Esophagus (tissue), 2 donors: ENCODE results near the gene IQSEC1. TPM values are rescaled to one million over a fixed set of nuclear protein-coding genes. Genes with fewer than 3 reads are reported as not detected.

Source experiments
- H3K27ac ChIP-seq, 2 donors: one replicate each; pipeline ENCODE4 v1.5.1; 2013; ENCODE audit warnings: low read depth in 2 of 2, mild to moderate bottlenecking in 2 of 2, inconsistent platforms in 1 of 2, low read length in 1 of 2, moderate library complexity in 1 of 2
- H3K27me3 ChIP-seq, 2 donors: one replicate each; pipeline ENCODE4 v1.6.1; 2013; ENCODE audit warnings: low read length in 2 of 2, control low read depth in 1 of 2, mild to moderate bottlenecking in 1 of 2; ENCODE audit not compliant: insufficient read depth in 2 of 2, control insufficient read depth in 1 of 2
- H3K36me3 ChIP-seq, 2 donors: one replicate each; pipeline ENCODE4 v1.6.1; 2013; ENCODE audit warnings: low read length in 1 of 2; ENCODE audit not compliant: control insufficient read depth in 2 of 2, insufficient read depth in 2 of 2
- H3K4me1 ChIP-seq, 2 donors: one replicate each; pipeline ENCODE4 v1.6.1; 2013; ENCODE audit warnings: low read length in 1 of 2; ENCODE audit not compliant: control insufficient read depth in 2 of 2, insufficient read depth in 2 of 2
- H3K4me3 ChIP-seq, 2 donors: one replicate each; pipeline ENCODE4 v1.5.1; 2013; ENCODE audit warnings: low read length in 2 of 2, mild to moderate bottlenecking in 2 of 2, low read depth in 1 of 2, moderate library complexity in 1 of 2
- H3K9me3 ChIP-seq, 2 donors: one replicate each; pipeline ENCODE4 v1.6.1; 2013; ENCODE audit warnings: mild to moderate bottlenecking in 2 of 2, low read depth in 1 of 2, low read length in 1 of 2, moderate library complexity in 1 of 2; ENCODE audit not compliant: control insufficient read depth in 2 of 2, insufficient read depth in 1 of 2
- WGBS, 2 donors: extraction: QIAGEN DNeasy Blood & Tissue Kit; methylation state at CpG; one replicate each; pipeline ENCODE4 v1.1.7; 2013; 5-methylcytosine and 5-hydroxymethylcytosine counted together
- polyA plus RNA-seq, 2 donors: library from polyadenylated mRNA; stranded (reverse); fragments of 200-250 nt; gene quantifications; one replicate each; pipeline ENCODE4 v1.2.3, GENCODE V29; 2013
- donor health status: healthy with polysubstance abuse.
- donor health status: Bipolar disorder and iron deficiency.

Gene IQSEC1
- polyA plus RNA-seq, 2 donors: 4.1 to 5.2 TPM

- H3K4me3 ChIP-seq: peak overlapping the region in 1 of 2 donors; percentile 15
- 50 to 52% methylated on average over 9 of the region's 9 CpGs for WGBS, 2 donors
- peaks cover 0 to 3% of the 10 kb centered on the region in 2 donors for H3K4me1 ChIP-seq
- H3K27ac ChIP-seq: no peak overlapping the region
- H3K36me3 ChIP-seq: no peaks in the 10 kb centered on the region
- no peaks in the 10 kb centered on the region for H3K27me3 ChIP-seq
- H3K9me3 ChIP-seq: no peaks in the 10 kb centered on the region
Measured at GRCh38 chr3:12891391-12891984, 181.7 kb downstream of the IQSEC1 start.

- peaks cover 0 to 3% of the 10 kb centered on the region in 2 donors for H3K4me1 ChIP-seq
- no peaks in the 10 kb centered on the region for H3K9me3 ChIP-seq
- no peaks in the 10 kb centered on the region for H3K36me3 ChIP-seq
- H3K4me3 ChIP-seq: no peak overlapping the region
- WGBS, 2 donors: 86 to 87% methylated on average over 10 of the region's 10 CpGs
- H3K27me3 ChIP-seq: no peaks in the 10 kb centered on the region
- no peak overlapping the region for H3K27ac ChIP-seq
Measured at GRCh38 chr3:12890610-12891390, 182.4 kb downstream of the IQSEC1 start.

- H3K9me3 ChIP-seq: no peaks in the 10 kb centered on the region
- H3K36me3 ChIP-seq: no peaks in the 10 kb centered on the region
- no peaks in the 10 kb centered on the region for H3K27me3 ChIP-seq
- no peak overlapping the region for H3K4me3 ChIP-seq
- no peaks in the 10 kb centered on the region for H3K4me1 ChIP-seq
- H3K27ac ChIP-seq: no peak overlapping the region
- 80 to 81% methylated on average over 12 of the region's 12 CpGs for WGBS, 2 donors
Measured at GRCh38 chr3:12886736-12887135, 186.5 kb downstream of the IQSEC1 start.

GRCh38 chr3:12886106-12886679 is 187.0 kb downstream of the IQSEC1 start:
- no peaks in the 10 kb centered on the region for H3K9me3 ChIP-seq
- no peak overlapping the region for H3K4me3 ChIP-seq
- 57 to 67% methylated on average over 10 of the region's 10 CpGs for WGBS, 2 donors
- H3K27ac ChIP-seq: no peak overlapping the region
- H3K4me1 ChIP-seq: no peaks in the 10 kb centered on the region
- H3K36me3 ChIP-seq: no peaks in the 10 kb centered on the region
- H3K27me3 ChIP-seq: no peaks in the 10 kb centered on the region

GRCh38 chr3:12885583-12885930 is 187.7 kb downstream of the IQSEC1 start:
- Histone ChIP-seq H3K9me3 (no peaks in the 10 kb centered on the region), H3K27ac (no peak overlapping the region), H3K4me1 (no peaks in the 10 kb centered on the region), H3K36me3 (no peaks in the 10 kb centered on the region), H3K4me3 (no peak overlapping the region), H3K27me3 (no peaks in the 10 kb centered on the region)
- WGBS, 2 donors: 75 to 81% methylated on average over 4 of the region's 4 CpGs

GRCh38 chr3:12884790-12885582 is 188.2 kb downstream of the IQSEC1 start:
- Histone ChIP-seq H3K4me1 (no peaks in the 10 kb centered on the region), H3K27me3 (no peaks in the 10 kb centered on the region), H3K27ac (peak overlapping the region in 1 of 2 donors; percentile 34), H3K9me3 (no peaks in the 10 kb centered on the region), H3K36me3 (no peaks in the 10 kb centered on the region), H3K4me3 (no peak overlapping the region)
- 90 to 92% methylated on average over 20 of the region's 20 CpGs for WGBS, 2 donors

GRCh38 chr3:12884186-12884680 is 189.0 kb downstream of the IQSEC1 start:
- WGBS, 2 donors: 62 to 77% methylated on average over 15 of the region's 15 CpGs
- H3K9me3 ChIP-seq: no peaks in the 10 kb centered on the region

GRCh38 chr3:12882336-12883310 is 190.6 kb downstream of the IQSEC1 start:
- 93% methylated on average over 61 to 62 of the region's 62 CpGs for WGBS, 2 donors
- H3K27me3 ChIP-seq: no peaks in the 10 kb centered on the region
- H3K27ac ChIP-seq: no peak overlapping the region
- H3K9me3 ChIP-seq: no peaks in the 10 kb centered on the region
- H3K36me3 ChIP-seq: no peaks in the 10 kb centered on the region
- H3K4me3 ChIP-seq: no peak overlapping the region
- H3K4me1 ChIP-seq: no peaks in the 10 kb centered on the region

More at GRCh38 chr3:12884186-12884680, 189.0 kb downstream of the IQSEC1 start:
- H3K27me3 ChIP-seq: no peaks in the 10 kb centered on the region
- no peak overlapping the region for H3K4me3 ChIP-seq
- peak overlapping the region in 1 of 2 donors; percentile 46 for H3K27ac ChIP-seq
- no peaks in the 10 kb centered on the region for H3K36me3 ChIP-seq
- no peaks in the 10 kb centered on the region for H3K4me1 ChIP-seq
